ENCODE measurements around the gene BRD3OS. TPM values are rescaled to one million over a fixed set of nuclear protein-coding genes. Genes with fewer than 3 reads are reported as not detected.

The BRD3OS gene
- total and polyA plus RNA-seq, 2 experiments from 2014 or later: 9.2 to 16.0 TPM

DNA sequence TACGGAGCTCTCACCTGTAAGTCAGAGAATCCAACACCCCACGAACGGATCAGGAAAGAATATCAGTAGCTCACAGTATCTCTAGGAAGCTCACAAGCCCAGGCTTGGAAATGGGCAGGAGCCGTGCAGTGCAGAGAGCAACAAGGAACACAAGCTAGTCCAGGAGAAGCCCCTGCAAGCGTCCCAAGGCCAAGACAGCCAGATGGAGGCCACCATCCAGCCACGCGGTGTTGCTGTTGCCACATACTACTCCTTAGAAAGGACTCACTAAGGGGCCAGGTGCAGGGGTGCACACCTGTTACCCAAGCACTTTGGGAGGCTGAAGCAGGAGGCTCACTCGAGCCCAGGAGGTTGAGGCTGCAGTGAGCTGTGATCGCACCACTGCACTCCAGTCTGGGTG lies 17.7 kb upstream of the BRD3OS start:
- H2AFZ ChIP-seq: no peak overlapping the region
- H3K27ac ChIP-seq (ENCODE audit: low read depth): no peak overlapping the region
- H3K4me2 ChIP-seq: no peak overlapping the region
- H3K36me3 Mint-ChIP-seq (ENCODE audit: low read depth): peaks cover 13% of the 10 kb centered on the region
- H3K9me2 ChIP-seq (ENCODE audit: insufficient read depth): no peaks in the 10 kb centered on the region
- no peaks in the 10 kb centered on the region for H3K36me3 ChIP-seq (ENCODE audit: insufficient read depth)
- H3K4me1 Mint-ChIP-seq: no peaks in the 10 kb centered on the region
- H3K27me3 ChIP-seq (ENCODE audit: insufficient read depth): no peaks in the 10 kb centered on the region
- no peak for TF ChIP-seq POLR2AphosphoS5 (IDR thresholded peaks at IDR 0.05; ENCODE audit: low read depth)
- TF ChIP-seq JUNB (IDR thresholded peaks at IDR 0.05; ENCODE audit: unreplicated experiment): no peak
- TF ChIP-seq, protein P1, sequence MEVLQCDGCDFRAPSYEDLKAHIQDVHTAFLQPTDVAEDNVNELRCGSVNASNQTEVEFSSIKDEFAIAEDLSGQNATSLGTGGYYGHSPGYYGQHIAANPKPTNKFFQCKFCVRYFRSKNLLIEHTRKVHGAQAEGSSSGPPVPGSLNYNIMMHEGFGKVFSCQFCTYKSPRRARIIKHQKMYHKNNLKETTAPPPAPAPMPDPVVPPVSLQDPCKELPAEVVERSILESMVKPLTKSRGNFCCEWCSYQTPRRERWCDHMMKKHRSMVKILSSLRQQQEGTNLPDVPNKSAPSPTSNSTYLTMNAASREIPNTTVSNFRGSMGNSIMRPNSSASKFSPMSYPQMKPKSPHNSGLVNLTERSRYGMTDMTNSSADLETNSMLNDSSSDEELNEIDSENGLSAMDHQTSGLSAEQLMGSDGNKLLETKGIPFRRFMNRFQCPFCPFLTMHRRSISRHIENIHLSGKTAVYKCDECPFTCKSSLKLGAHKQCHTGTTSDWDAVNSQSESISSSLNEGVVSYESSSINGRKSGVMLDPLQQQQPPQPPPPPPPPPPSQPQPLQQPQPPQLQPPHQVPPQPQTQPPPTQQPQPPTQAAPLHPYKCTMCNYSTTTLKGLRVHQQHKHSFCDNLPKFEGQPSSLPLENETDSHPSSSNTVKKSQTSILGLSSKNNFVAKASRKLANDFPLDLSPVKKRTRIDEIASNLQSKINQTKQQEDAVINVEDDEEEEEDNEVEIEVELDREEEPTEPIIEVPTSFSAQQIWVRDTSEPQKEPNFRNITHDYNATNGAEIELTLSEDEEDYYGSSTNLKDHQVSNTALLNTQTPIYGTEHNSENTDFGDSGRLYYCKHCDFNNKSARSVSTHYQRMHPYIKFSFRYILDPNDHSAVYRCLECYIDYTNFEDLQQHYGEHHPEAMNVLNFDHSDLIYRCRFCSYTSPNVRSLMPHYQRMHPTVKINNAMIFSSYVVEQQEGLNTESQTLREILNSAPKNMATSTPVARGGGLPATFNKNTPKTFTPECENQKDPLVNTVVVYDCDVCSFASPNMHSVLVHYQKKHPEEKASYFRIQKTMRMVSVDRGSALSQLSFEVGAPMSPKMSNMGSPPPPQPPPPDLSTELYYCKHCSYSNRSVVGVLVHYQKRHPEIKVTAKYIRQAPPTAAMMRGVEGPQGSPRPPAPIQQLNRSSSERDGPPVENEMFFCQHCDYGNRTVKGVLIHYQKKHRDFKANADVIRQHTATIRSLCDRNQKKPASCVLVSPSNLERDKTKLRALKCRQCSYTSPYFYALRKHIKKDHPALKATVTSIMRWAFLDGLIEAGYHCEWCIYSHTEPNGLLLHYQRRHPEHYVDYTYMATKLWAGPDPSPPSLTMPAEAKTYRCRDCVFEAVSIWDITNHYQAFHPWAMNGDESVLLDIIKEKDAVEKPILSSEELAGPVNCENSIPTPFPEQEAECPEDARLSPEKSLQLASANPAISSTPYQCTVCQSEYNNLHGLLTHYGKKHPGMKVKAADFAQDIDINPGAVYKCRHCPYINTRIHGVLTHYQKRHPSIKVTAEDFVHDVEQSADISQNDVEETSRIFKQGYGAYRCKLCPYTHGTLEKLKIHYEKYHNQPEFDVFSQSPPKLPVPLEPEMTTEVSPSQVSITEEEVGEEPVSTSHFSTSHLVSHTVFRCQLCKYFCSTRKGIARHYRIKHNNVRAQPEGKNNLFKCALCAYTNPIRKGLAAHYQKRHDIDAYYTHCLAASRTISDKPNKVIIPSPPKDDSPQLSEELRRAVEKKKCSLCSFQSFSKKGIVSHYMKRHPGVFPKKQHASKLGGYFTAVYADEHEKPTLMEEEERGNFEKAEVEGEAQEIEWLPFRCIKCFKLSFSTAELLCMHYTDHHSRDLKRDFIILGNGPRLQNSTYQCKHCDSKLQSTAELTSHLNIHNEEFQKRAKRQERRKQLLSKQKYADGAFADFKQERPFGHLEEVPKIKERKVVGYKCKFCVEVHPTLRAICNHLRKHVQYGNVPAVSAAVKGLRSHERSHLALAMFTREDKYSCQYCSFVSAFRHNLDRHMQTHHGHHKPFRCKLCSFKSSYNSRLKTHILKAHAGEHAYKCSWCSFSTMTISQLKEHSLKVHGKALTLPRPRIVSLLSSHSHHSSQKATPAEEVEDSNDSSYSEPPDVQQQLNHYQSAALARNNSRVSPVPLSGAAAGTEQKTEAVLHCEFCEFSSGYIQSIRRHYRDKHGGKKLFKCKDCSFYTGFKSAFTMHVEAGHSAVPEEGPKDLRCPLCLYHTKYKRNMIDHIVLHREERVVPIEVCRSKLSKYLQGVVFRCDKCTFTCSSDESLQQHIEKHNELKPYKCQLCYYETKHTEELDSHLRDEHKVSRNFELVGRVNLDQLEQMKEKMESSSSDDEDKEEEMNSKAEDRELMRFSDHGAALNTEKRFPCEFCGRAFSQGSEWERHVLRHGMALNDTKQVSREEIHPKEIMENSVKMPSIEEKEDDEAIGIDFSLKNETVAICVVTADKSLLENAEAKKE (CRISPR knock-in tag; IDR thresholded peaks at IDR 0.05): no peak
- TF ChIP-seq REST (IDR thresholded peaks at IDR 0.05; ENCODE audit: unreplicated experiment): no peak
- TF ChIP-seq CREB1 (CRISPR knock-in tag; IDR thresholded peaks at IDR 0.05; ENCODE audit: low read depth): no peak
- DNase-seq (ENCODE audit: low spot score) (no peak), ATAC-seq (no peak)
- no peaks in the 10 kb centered on the region for H3K4me1 ChIP-seq (ENCODE audit: insufficient read depth)
- H3K27me3 Mint-ChIP-seq (ENCODE audit: insufficient read depth, low read depth, poor library complexity): peaks cover 12% of the 10 kb centered on the region
- no peak overlapping the region for H3K4me3 ChIP-seq
- no peak overlapping the region for H3K27ac Mint-ChIP-seq
- H3K79me2 ChIP-seq (replicated peaks; ENCODE audit: insufficient read depth): no peaks in the 10 kb centered on the region
- H4K20me1 ChIP-seq (replicated peaks; ENCODE audit: insufficient read depth): no peaks in the 10 kb centered on the region
- H3F3A ChIP-seq (replicated peaks; ENCODE audit: low read depth): no peaks in the 10 kb centered on the region
- peaks cover 23% of the 10 kb centered on the region for H3K9me3 Mint-ChIP-seq
- H3K4me3 Mint-ChIP-seq: no peak overlapping the region
